ENCODE data around the gene TGFBI.

The TGFBI gene

GRCh38 chr5:136004436-136004835, 24.4 kb upstream of the TGFBI start:
- no peak for TF ChIP-seq CTCF (IDR thresholded peaks at IDR 0.05; ENCODE audit: low read depth, low read length)
- no peak overlapping the region for H3K4me3 ChIP-seq (ENCODE audit: low read depth, low read length)

- no peak for TF ChIP-seq CTCF (IDR thresholded peaks at IDR 0.05; ENCODE audit: low read depth, low read length)
- no peak overlapping the region for H3K4me3 ChIP-seq (ENCODE audit: low read depth, low read length)
Observed at GRCh38 chr5:136005476-136005875, 23.3 kb upstream of the TGFBI start.

- no peak overlapping the region for H3K4me3 ChIP-seq (ENCODE audit: low read depth, low read length)
- TF ChIP-seq CTCF (IDR thresholded peaks at IDR 0.05; ENCODE audit: low read depth, low read length): no peak
Observed at GRCh38 chr5:136006164-136006563, 22.6 kb upstream of the TGFBI start.

- no peak overlapping the region for H3K4me3 ChIP-seq (ENCODE audit: low read depth, low read length)
Observed at GRCh38 chr5:136006761-136007251, 22.0 kb upstream of the TGFBI start.

GRCh38 chr5:136007271-136007670, 21.5 kb upstream of the TGFBI start:
- no peak for TF ChIP-seq CTCF (IDR thresholded peaks at IDR 0.05; ENCODE audit: low read depth, low read length)
- no peak overlapping the region for H3K4me3 ChIP-seq (ENCODE audit: low read depth, low read length)

More at GRCh38 chr5:136006761-136007251, 22.0 kb upstream of the TGFBI start:
- no peak for TF ChIP-seq CTCF (IDR thresholded peaks at IDR 0.05; ENCODE audit: low read depth, low read length)

DNA sequence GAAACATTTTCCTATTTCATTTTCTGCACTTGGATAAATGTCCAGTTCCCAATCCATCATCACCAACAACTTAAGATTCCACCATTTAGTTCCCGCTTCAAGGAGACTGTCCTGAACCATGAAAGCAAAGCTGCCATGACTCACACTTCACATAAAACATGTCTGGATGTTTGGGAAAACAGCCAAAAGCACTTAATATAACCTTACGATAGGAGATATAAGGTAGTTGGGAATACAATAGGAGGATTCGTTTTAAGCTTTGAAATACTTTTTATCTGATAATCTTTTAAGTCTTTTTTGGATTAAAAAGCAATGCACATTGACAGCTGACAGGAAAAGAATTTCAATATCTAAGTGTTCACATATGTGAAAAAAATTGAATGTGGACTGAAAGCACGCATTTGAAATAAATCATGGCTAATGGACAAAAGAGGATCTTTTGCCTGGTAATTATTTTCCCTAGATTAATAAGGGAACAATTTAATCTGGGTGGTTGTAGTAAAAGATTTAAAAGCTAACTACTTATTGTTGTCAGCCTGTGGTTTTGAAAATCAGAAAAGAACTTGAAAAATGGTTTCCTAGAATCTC, 17.3 kb upstream of the TGFBI start:
- TF ChIP-seq CTCF (IDR thresholded peaks at IDR 0.05; ENCODE audit: low read depth, low read length): no peak
- H3K4me3 ChIP-seq (ENCODE audit: low read depth, low read length): no peak overlapping the region

DNA sequence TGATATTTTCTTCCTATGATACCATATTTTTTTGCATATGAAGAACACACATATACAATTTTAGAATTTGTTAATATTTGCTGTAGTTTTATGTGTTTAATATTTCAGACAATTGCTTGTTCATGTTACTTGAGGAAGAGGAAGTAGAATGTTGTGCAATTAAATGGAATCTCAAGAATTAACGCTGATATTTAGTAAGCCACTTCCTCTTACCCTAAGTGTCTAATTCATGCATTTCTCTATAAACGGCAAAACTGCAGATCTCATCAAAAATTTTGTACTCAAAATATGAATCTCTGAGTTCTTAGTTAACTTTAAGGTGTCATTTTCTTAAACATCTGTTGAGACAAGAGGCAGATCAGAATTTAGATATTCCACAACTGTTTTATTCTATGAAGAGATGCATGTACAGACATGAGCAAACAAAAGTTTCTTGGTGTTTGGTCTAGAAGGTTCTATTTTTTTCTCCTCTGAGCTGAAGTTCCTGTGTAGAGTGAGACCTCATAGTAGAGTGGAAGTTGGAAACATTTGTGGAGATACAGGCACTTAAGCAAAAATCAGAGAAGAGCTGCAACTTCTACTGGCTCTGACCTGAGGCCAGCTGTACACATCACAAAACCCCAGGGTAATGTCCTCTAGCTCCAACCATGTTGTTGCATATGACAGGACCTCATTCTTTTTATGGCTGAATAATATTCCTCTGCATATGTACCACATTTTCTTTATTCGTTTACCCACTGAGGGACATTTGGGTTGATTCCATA, 16.6 kb upstream of the TGFBI start:
- H3K4me3 ChIP-seq (ENCODE audit: low read depth, low read length): no peak overlapping the region
- TF ChIP-seq CTCF (IDR thresholded peaks at IDR 0.05; ENCODE audit: low read depth, low read length): no peak
